ENCODE data around the gene PCP4L1.

DNA sequence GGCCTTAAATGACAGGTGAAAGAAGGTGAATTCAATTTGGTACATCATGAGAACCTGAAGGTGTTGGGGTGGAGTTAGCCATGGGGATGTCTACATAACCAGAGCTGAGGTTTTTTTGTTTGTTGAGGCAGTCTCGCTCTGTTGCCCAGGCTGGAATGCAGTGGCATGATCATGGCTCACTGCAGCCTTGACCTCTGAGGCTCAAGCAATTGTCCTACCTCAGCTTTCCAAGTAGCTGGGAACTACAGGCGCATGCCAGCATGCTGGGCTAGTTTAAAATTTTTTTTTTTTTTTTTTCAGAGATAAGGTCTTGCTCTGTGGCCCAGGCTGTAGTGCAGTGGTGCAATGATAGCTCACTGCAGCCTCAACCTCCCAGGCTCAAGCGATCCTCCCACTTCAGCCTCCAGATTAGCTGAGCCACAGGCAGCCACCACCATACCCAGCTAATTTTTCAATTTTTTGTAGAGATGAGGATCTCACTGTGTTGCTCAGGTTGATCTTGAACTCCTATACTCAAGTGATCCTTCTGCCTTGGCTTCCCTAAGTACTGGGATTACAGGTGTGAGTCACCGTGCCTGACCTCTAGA lies 53.1 kb downstream of the PCP4L1 start:
- TF ChIP-seq, protein P1, sequence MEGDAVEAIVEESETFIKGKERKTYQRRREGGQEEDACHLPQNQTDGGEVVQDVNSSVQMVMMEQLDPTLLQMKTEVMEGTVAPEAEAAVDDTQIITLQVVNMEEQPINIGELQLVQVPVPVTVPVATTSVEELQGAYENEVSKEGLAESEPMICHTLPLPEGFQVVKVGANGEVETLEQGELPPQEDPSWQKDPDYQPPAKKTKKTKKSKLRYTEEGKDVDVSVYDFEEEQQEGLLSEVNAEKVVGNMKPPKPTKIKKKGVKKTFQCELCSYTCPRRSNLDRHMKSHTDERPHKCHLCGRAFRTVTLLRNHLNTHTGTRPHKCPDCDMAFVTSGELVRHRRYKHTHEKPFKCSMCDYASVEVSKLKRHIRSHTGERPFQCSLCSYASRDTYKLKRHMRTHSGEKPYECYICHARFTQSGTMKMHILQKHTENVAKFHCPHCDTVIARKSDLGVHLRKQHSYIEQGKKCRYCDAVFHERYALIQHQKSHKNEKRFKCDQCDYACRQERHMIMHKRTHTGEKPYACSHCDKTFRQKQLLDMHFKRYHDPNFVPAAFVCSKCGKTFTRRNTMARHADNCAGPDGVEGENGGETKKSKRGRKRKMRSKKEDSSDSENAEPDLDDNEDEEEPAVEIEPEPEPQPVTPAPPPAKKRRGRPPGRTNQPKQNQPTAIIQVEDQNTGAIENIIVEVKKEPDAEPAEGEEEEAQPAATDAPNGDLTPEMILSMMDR (IDR thresholded peaks at IDR 0.05): no peak
- TF ChIP-seq EZH2phosphoT487 (IDR thresholded peaks at IDR 0.05) (no peak), EZH2 (IDR thresholded peaks at IDR 0.05) (no peak)

Data from neural progenitor cell (in vitro differentiated cells).